ENCODE data around the gene B4GALNT3.

B4GALNT3 gene

GRCh38 chr12:510071-510825, 50.5 kb downstream of the B4GALNT3 start:
- DNase-seq = peak; percentile 2

- DNase-seq = no peak
These were observed 53.2 kb downstream of the B4GALNT3 start for GRCh38 chr12:512933-513332.

GRCh38 chr12:513446-513845, 53.7 kb downstream of the B4GALNT3 start:
- no peak for DNase-seq

- DNase-seq = no peak
These were observed 57.8 kb downstream of the B4GALNT3 start for GRCh38 chr12:517538-517937.

GRCh38 chr12:520119-520518, 60.4 kb downstream of the B4GALNT3 start:
- DNase-seq = no peak

- no peak for DNase-seq
These were observed 63.1 kb downstream of the B4GALNT3 start for GRCh38 chr12:522692-523378.

- no peak for DNase-seq
These were observed 64.6 kb downstream of the B4GALNT3 start for GRCh38 chr12:524167-524951.

- DNase-seq = no peak
These were observed 66.3 kb downstream of the B4GALNT3 start for GRCh38 chr12:526089-526488.

DNA sequence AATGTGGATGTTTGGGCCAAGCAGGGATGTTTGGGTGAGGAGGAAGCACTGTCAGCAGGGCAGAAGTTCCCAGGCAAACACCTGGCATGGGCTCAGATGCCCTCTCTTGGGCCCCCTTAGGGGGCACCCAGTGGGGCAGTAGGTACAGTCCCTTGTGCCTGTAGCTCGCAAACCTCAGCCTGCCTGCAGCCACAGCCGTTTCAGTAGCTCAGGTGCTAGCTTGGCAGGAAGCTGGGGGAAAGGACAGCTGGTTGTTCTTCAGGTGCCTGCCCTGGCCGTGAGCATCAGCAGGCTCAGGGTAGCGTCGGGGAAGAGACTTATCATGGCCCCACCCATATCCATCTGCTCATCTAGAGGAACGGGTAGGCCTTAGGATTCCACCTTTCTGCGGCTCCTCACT, 67.5 kb downstream of the B4GALNT3 start:
- DNase-seq = no peak

DNA sequence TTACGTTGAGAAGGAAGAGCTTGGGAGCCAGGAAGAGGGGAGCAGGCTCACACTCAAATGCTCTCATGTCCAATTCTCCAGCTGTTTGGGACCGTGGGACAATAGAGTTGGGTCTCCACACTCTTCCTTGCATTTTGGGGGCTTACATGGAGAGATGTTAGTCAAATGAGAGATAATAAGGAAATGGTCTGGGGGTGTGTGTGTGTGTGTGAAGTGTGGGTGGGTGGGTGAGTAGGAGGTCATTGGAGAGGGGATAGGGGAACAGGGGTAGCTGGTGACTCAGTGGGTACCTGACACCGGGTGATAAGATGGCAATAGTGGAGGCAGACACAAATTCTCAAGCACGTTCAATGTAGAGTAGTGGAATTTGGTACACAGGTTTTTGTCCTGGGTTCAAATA, 68.0 kb downstream of the B4GALNT3 start:
- DNase-seq = no peak

- DNase-seq = no peak
These were observed 70.6 kb downstream of the B4GALNT3 start for GRCh38 chr12:530308-530707.

DNA sequence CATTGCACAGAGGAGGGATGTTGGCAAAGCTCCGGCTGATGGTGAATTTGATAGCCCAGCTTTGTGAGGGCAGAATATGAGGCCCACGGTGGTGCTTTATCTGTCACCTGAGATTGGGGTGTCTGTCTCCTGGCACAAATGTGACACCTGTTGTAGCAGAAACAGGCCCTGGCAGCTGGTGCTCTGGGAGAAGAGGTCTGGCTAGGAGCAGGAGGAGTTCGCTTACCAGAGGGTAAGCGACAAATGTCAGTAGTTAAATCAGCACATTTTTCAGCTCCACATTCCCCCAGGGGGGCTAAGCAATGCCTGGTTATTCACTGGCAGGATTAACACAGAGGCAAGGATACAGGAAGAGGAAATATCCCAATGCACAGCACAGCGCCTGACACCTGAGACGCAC, 71.1 kb downstream of the B4GALNT3 start:
- DNase-seq = no peak

- no peak for DNase-seq
These were observed 72.3 kb downstream of the B4GALNT3 start for GRCh38 chr12:531951-532585.

DNA sequence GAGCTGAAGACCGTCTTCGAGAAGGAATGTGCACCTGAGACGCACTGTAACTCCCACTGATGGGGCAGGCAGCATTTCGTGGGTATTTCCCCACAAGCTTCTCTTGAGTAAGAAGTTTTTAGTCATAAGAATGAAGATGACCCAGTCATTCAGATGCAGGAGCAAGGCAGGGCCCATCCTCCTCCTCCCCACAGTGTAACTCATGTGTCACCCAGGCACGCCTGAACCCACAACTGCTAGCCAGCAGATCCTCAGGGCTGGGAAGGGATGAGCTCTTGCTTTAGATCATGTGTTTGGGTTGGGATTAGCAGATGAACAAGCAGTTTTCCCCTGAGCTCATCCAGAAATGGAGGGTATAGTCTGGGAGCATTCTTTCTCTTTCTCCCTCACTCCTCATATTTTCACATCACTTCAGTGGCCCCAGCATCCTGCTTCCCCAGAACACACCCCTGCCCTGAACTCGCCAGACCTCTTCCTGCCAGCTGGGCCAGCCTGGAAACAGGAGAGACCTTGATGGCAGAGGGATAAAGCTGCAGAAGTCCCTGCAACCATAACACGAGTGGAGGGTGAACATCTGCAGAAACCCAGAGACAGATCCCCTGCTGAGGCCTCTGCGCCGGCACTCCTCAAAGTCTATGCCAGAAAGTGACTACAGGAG, 73.3 kb downstream of the B4GALNT3 start:
- DNase-seq = no peak

GRCh38 chr12:533718-534117, 74.0 kb downstream of the B4GALNT3 start:
- DNase-seq = no peak

DNA sequence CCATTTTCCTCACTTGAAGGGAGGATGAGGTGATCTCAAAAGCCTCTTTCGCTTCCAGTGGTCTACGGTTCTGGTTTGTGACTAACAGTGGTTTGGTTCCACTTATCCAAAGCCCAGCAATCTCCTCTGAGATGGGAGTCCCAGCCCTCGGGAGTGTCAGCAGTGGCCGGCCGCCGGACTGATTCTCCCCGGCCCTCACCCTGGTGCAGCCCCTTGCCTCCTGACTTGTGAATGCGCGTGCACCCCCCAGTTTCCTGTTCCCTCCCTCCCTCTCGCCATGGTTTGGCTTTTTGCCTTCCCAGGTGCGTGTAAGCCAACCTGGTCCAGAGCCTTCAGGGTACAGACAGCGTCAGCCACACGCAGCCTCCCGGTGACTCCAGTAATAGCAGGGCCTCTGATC, 74.5 kb downstream of the B4GALNT3 start:
- DNase-seq = no peak

DNA sequence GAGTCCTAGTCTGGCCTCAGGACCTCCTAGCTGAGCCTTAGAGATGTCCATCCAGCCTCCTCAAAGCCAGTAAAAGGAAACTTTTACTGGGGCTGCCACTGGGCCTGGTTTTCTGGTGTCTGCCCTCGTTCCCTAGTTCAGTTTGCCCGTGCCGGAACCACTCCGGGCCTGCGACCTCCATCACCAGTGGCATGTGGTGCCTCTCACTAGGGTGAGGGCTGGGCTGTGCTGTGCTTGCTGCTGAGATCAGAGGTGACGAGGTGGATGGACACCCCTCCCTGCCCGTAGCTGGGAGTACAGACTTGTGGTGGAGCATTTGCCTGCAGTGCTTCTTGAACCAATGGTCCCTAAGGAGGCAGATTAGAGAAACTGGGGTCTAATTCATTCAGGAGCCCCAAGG, 75.7 kb downstream of the B4GALNT3 start:
- DNase-seq = no peak

DNA sequence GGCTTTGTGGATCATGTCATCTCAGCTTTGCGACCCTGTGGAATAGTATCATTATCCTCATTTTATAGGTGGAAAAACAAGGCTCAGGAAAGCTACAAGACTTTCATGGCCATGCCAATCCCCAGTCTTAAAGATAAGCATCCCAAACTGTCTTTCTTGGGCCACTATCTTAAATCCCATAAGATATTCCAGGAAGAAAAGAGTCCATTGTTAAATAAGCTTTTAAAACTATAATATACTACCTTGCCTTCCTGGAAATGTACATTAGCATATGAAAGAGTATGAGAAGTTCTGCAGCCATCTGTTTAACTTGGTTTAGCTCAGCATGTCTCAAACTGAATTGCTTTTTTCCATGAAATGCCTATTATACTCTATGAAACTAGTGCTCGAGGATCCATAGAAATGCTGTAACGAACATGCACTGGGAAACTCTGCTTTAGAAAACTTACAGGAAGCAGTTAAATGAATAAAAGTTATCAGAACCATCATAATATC, 77.1 kb downstream of the B4GALNT3 start:
- no peak for DNase-seq

DNA sequence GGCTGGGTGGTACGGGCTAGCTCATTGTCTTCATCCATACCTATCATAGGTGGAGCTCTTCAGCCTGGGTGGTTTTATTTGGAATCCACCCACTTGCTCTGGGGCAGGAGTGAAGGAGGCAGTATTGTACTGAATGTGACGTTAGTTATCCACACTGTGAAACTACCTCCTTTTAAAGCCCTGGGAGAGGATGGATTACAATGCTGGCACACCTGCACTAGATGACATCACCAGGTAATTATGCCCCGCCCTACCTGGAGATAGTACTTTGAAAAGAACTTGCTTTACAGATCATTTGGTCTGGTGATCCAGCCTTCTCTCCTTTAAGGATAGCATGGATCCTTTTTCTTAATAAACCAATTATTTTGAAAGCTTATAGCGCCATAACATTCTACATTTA, 78.0 kb downstream of the B4GALNT3 start:
- DNase-seq = no peak

DNA sequence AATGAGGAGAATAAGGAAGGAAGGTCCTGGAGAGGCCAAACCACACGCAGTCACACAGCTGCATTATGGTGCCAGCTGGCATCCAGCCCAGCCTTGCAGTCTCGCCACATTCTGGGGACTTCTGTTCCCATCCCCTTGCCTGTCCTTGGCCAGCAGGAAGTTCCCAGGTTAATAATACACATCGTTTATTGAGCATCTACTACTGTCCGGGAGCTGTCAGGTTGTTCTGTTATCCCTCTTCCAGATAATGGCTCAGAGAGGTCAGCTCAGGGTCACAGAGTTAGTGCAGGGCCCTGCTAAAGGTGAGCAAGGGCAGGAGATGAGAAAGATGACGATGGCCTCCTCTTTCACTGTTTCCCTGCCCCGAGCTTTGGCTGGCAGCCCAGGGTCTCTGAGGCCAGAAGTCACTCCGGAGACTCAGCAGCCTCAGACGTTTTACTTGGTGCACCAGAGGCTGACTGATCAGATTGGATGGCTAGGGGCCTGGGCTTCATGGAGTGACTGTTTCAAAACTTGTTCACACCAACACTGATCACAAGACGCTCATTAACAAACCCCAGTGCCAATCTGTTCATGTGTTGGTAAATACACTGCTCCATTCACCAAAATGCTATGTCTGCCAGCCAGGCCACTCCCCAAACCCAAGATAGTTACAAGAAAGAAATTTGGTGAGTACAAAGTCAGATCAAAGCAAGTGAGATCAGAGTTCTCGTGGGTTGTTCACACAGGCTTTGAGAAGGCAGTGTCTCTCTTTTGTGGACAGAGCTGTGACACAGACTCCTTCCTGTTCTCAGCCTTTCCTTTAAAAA, 79.2 kb downstream of the B4GALNT3 start:
- peak; percentile 29 for DNase-seq

DNA sequence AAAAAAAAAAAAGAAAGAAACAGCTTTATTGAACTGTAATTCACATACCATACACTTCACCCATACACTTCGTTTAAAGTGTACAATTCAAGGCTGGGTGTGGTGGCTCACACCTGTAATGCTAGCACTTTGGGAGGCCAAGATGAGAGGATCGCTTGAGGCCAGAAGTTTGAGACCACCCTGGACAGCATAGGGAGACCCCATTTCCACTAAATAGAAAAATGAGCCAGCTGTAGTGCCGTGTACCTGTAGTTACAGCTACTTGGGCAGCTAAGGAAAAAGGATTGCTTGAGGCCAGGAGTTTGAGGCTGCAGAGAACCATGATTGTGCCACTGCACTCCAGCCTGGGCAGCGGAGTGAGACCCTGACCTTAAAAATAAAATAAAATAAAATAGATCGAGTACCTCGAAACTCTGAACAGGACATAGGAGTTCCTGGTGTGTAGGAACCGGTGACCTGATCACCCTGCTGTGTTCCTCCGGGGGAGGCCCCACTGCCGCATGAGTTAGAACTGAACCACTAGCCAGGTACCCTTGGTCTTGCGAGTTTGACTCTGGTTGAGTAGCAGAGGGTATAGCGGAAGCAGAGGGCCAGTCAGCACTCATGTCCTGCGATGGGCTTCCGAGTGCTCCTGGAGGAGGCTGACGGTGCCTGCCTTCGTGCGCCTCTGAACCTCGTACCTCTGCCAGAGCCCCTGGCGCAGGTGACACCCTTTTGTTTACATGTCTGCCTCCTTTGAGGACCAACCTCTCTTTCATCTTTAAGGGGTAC, 80.0 kb downstream of the B4GALNT3 start:
- DNase-seq = no peak

Measured in midbrain (tissue), 1 donor.